KOPT-K1 (cell line): ENCODE results near the gene SYCP3.

Experiments used
- H3K27ac ChIP-seq: fragments of 200-600 bp; sonication (generic); 2 replicates; pipeline ENCODE4 v1.5.1; 2016; ENCODE audit warnings: antibody characterized with exemption, mild to moderate bottlenecking, low read depth, low read length; ENCODE audit not compliant: poor library complexity, severe bottlenecking
- H3K36me3 ChIP-seq: fragments of 200-600 bp; sonication (generic); 2 replicates; pipeline ENCODE4 v1.5.1; 2017; ENCODE audit warnings: antibody characterized with exemption, mild to moderate bottlenecking, low read length, moderate library complexity; ENCODE audit not compliant: insufficient read depth
- H3K9me3 ChIP-seq: fragments of 200-600 bp; sonication (generic); 2 replicates; pipeline ENCODE4 v1.5.1; 2017; ENCODE audit warnings: antibody characterized with exemption, low read length, mild to moderate bottlenecking; ENCODE audit not compliant: insufficient read depth, poor library complexity, severe bottlenecking

SYCP3 gene

DNA sequence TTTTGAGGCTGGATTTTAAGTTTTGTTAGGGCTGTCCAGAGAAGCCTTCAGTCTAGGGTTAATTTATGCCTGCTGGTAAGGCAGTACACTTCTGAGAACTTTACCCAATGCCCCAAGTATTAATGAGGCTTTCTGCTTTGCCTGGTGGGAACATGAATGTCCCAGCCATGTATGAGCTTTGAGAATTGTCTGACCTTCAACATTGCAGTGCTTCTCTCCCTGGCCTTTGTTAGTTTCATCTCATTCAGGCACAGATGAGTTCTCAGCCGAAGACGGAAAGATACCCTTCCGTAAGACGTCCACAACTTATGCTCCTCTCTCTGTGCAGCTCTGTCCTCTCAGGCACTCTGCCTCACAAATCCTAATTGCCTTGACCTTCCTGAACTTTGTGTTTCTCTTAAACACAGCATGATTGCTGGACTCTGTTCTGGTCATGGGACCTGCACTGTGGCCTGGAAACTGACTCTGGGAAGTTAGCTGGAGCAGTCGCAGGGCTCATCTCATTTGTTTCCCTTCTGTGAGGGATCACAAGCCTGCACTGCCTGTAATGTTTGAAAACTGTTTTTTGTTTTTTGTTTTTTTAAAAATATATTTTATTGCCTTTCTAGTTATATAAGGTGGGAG lies 26.1 kb downstream of the SYCP3 start:
- Histone ChIP-seq H3K27ac (no peak overlapping the region), H3K9me3 (no peaks in the 10 kb centered on the region), H3K36me3 (no peaks in the 10 kb centered on the region)

DNA sequence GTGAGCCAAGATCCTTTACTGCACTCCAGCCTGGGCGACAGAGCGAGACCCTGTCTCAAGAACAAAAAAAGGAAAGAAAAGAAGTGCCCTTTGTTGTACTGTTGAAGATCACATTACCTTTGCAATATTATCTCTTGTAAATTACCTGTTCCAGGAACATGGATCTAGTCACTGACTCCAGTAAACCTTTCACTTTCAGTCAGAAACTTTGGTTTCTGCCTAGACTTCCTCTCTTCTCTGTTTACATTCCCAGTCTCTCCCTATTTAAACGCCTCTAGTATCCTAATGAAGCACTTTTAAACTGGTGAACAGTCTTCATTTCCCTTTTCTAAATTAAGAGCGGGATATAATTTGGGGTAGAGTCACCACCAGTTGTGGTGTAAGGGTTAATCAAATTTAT lies 29.0 kb downstream of the SYCP3 start:
- Histone ChIP-seq H3K27ac (no peak overlapping the region), H3K9me3 (no peaks in the 10 kb centered on the region)

DNA sequence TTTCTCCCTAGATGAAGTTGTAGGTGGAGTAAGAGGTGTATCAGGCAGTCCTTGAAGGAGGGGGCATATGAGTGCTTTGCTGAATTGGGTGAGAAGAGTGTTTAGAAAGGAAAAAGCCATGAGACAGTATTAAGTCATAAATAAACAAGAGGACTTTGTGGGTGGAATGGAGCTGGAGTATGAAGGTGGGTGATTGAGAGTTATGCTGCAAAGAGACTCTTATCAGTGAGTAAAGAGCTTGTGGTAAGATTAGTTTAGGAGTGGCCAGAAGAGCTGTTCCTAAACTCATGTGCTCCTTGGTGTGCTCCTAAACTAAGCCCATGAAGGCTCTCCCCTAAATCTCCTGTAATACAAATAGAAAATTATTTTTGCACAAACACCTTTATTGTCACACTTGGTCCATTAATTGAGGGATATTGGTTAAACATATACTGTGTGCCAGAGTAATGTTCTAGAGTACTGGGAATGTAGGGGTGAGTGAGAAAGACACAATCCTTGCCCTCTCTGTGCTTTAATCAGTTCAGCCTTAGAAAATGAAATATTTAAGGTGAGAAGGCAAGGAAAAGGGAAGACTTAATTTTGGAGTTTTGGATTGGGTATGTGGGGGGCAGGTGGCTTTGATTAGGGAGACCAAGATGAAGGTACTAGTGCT lies 32.0 kb downstream of the SYCP3 start:
- no peak overlapping the region for H3K27ac ChIP-seq
- H3K9me3 ChIP-seq, result no peaks in the 10 kb centered on the region

More for the DNA sequence above, 29.0 kb downstream of the SYCP3 start:
- no peaks in the 10 kb centered on the region for H3K36me3 ChIP-seq

DNA sequence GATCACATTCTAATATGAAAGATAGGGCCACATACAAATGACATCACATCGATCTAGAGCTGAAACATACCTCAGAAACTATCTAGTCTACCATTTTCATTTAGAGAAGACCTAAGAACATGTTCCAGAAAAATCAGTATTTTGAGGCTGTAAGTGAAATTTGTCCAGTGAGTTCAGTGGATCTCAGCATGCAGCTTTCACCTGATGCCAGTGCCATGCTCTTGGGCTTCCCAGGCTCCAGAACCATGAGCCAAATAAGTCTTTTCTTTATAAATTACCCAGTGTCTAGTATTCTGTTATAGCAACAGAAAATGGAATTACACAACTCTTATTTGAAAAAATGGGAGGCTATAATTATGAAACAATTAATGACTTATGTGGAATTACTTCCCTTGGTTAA lies 32.9 kb downstream of the SYCP3 start:
- H3K27ac ChIP-seq, result no peak overlapping the region
- H3K9me3 ChIP-seq, result no peaks in the 10 kb centered on the region
- H3K36me3 ChIP-seq, result no peaks in the 10 kb centered on the region

More for the DNA sequence above, 32.0 kb downstream of the SYCP3 start:
- no peaks in the 10 kb centered on the region for H3K36me3 ChIP-seq

DNA sequence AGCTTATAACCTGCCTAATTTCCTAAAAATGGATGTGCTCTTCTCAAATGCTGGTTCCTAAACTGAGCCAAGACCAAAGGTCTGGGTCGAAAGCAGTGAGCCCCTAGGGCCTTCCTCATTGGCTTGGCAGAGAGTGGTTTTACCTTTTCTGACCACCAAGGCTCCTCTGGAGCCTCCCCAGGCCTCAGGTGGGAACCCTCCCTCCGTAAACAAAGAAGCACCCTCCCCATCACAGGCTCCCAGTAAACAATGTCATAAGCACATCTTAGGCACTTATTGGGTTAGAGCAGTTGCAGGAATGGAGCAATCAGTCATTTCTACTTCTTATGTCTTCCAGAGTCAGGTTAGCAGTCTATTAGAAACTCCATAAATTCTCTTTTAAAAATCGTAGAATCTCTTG lies 35.8 kb downstream of the SYCP3 start:
- Histone ChIP-seq H3K9me3 (no peaks in the 10 kb centered on the region), H3K36me3 (no peaks in the 10 kb centered on the region), H3K27ac (no peak overlapping the region)

DNA sequence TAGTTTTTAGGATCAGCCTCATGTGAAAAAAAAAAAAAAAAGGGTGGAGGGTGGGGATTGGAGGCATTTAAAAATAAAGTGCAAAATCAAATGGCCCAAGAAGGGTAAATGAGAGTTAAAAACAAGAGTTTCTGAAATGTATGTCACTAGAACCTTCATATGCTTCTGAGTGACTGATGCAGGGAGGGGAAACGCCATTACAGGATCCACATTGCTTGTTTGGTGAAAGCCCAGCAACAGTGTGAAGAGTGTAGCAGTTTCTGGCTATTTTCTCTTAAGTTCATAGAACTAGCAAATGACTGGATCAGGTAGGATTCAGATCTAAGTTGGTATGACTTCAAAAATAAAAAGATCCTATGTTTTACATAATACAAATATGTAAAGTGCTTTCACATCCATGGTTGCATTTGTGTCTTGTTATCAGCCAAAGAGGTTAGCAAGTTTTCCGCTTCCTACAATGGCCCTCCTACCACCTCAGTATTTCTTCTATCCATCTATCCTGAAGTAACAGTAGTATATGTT lies 38.9 kb downstream of the SYCP3 start:
- Histone ChIP-seq H3K36me3 (no peaks in the 10 kb centered on the region), H3K27ac (no peak overlapping the region), H3K9me3 (no peaks in the 10 kb centered on the region)

DNA sequence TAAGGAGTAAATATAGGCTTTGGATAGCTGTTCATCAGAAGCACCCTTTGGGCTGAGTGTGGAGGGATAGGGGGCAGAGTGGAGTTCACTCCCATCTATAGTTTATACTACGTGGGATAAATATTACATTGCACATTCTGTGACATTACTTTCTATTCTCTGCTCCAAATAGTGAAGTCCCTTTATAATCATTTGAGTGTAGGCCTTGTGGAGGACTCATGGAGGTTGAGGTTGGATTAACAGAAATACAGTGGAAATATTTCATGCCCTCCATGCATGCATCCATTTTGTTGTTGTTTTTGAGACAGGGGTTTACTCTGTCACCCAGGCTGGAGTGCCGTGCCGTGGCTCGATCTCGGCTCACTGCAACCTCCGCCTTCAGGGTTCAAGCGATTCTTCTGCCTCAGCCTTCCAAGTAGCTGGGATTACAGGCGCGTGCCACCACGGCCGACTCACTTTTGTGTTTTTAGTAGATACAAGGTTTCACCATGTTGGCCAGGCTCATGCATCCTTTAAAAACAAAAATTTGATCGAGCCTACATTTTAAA lies 40.4 kb downstream of the SYCP3 start:
- Histone ChIP-seq H3K36me3 (no peaks in the 10 kb centered on the region), H3K27ac (no peak overlapping the region), H3K9me3 (peaks cover 3% of the 10 kb centered on the region)

DNA sequence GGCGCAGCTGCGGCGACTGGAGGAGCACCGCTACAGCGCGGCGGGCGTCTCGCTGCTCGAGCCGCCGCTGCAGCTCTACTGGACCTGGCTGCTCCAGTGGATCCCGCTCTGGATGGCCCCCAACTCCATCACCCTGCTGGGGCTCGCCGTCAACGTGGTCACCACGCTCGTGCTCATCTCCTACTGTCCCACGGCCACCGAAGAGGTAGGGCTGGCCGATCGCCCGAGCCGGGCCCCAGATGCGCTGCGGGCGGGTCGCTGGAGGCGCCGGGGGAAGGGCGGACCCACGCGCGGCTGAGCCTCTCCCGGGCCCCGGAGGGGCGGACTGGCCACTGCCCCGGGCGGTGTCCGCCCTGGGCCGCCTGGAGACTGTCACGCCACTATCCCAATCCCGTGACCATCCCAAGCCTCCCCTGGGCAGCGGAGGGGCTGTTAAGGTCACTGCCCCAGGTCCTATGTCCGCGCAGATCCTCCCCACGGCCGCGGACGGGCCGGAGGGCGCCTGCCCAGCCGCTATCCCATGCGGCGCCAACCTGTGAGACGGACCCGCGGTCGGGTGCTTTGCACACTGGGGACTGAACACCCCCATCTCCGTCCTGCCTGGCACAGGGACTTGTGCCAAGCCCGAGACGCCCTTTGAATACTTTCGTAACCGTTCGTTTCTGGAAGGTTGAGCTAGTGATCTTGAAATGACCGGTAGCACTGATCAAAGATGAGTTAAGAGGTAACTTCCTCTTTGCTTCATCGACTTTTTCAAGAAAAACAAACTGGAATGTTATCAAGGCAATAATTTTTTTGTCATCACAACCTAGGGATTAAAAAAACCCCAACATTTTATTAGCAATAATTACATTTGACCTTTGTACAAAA lies 41.1 kb downstream of the SYCP3 start:
- no peaks in the 10 kb centered on the region for H3K36me3 ChIP-seq
- H3K9me3 ChIP-seq, result peaks cover 3% of the 10 kb centered on the region
- peak overlapping the region; percentile 61 for H3K27ac ChIP-seq

DNA sequence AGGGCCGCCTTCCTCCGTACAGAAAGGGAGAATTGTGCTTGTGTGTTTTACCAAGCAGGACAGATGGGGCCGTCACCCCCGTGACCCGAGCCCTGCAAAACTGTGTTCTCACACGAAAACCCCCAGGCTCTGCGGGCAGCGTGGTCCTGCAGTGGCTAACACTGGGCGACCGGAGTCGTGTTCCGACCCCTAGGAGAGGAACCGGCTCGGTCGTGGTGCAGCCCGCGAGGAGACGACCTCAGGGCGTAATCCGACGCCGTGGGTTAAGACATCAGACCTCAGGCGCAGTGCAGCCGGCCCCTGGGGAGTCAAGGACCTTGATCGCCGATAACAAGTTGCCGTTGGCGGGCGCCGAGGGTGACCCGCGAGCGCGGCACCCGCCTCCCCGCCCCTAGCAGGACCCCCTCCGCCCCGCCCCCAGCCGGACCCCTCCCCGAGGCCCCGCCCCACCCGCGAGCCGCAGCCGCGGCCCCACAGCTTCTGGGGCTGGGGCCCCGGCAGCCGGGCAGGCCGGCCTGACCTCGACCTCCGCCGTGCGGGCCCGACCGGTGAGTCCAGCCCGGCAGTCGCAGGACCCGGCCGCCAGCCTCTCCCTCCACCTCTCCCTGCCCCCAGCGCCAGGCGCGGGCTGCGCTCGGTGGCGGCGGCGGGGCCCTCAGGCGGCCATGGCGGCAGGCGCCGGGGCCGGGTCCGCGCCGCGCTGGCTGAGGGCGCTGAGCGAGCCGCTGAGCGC lies 41.9 kb downstream of the SYCP3 start, which contains the start of gene CHPT1:
Gene CHPT1 (plus strand): TSS at position 444 of the 733 bp plus-strand sequence. CDS start 222 bp downstream, at position 666.
- peaks cover 3% of the 10 kb centered on the region for H3K9me3 ChIP-seq
- H3K36me3 ChIP-seq, result no peaks in the 10 kb centered on the region
- H3K27ac ChIP-seq, result peak within 1 kb of the TSS; percentile 61

DNA sequence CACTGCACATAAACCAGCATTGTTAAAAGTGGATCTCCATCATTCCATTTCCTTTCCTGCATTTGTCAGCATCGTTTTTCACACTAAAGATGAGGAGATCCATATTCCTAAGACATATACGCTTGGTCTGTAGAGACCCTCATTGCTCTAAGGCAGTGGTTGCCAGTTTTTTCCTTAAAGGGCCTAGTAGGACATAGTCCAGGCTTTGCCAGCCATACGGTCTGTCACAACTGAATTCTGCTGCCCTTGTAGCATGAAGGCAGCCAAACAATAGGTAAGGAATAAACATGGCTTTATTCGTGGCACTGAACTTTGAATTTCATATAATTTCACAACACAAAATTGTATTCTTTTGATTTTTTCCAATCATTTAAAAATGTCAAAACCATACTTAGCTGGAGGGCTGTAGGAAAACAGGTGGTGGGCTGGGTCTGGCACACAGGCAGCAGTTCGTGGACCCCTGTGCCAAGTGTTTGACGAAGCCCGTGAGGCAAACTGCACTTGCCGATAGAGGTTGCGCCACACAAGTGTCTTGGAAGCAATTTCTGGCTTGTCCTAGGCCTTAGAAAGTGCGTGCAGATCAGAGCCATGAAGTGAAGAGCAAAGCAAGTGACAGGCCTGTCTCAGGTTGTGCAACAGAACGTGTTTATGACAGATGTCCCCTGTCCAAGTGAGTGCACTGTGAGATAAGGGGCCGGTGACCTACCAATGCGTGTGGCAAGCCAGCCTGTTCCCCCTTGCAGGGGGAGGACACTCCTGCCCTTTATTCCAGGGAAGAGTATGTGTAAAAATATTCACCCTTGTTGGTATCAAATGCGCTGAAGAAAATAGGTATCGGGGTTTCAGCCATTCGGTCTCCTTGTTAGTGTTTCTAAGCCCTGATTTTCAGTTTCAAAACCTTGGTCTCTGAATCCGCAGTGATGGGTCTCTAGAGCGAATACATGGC lies 42.7 kb downstream of the SYCP3 start:
- no peaks in the 10 kb centered on the region for H3K36me3 ChIP-seq
- H3K27ac ChIP-seq, result peak overlapping the region; percentile 61
- peaks cover 3% of the 10 kb centered on the region for H3K9me3 ChIP-seq

DNA sequence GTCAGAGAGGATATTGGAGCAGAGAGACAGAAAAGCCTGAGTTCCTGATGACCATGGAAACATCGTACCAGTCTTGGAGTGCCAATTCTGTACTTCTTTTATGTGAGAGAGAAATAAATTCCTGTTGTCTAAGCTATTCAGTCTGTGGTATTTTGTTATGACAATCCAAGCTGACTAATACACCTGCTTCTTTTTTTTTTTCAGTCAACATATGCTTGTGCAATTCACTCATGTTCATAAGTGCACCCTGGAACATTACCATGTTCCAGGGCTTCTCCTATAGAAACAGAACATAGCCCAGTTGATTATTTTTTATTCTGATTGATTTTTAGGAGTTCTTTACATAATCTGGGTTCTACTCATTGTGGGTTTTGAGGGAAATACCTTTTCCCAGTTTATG lies 43.6 kb downstream of the SYCP3 start:
- Histone ChIP-seq H3K36me3 (no peaks in the 10 kb centered on the region), H3K27ac (no peak overlapping the region), H3K9me3 (peaks cover 3% of the 10 kb centered on the region)

DNA sequence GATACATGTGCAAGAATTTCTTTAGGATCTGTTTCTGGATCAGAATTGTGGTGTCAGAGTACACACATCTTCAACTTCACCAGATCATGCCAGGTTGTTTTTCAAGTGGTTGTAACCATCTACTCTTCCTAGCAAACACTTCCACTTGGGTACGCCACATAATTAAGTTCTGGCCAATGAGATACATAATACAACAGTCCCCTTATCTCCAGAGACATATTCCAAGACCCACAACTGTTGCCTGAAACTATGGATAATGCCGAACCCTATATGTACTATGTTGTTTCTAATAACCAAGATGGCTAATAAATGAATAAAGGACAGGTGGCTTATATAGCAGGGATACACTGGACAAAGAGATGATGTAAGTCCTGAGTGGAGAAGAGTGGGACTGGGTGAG lies 44.3 kb downstream of the SYCP3 start:
- H3K27ac ChIP-seq, result no peak overlapping the region
- H3K9me3 ChIP-seq, result peaks cover 3% of the 10 kb centered on the region
- no peaks in the 10 kb centered on the region for H3K36me3 ChIP-seq

DNA sequence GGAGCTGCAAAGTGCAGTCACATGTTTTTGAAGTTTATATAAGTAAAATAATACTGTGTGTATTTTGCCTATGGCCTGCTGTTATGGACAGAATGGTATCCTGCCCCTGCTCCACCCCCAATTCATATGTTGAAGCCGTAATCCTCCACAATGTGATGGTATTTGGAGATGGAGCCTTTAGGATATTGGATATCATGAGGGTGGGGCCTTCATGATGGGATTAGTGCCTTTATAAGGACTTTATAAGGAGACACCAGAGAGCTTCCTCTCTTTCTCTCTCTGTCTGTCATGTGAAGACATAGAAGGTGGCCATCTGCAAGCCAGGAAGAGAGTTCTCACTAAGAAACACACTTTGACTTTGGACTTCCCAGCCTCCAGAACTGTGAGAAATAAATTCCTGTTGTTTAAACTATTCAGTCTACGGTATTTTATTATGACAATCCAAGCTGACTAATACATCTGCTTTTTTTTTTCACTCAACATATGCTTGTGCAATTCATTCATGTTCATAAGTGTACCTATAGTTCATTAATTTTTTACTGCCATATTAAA lies 44.9 kb downstream of the SYCP3 start:
- no peak overlapping the region for H3K27ac ChIP-seq
- H3K9me3 ChIP-seq, result peaks cover 3% of the 10 kb centered on the region
- H3K36me3 ChIP-seq, result no peaks in the 10 kb centered on the region
